Measurements from ENCODE around the gene ANKRD55.

GRCh38 chr5:56176871-56177533, 56.1 kb downstream of the ANKRD55 start:
- TF ChIP-seq CTBP1 (IDR thresholded peaks at IDR 0.05; ENCODE audit: borderline replicate concordance), result no peak
- TF ChIP-seq SP1 (IDR thresholded peaks at IDR 0.05), result no peak
- no peak for TF ChIP-seq L3MBTL2 (conservative IDR thresholded peaks at IDR 0.05)
- TF ChIP-seq BHLHE40 (IDR thresholded peaks at IDR 0.05; ENCODE audit: borderline replicate concordance), result no peak
- TF ChIP-seq FOXM1 (IDR thresholded peaks at IDR 0.05; ENCODE audit: borderline replicate concordance), result no peak
- TF ChIP-seq PKNOX1 (IDR thresholded peaks at IDR 0.05), result no peak
- no peak for TF ChIP-seq TARDBP (IDR thresholded peaks at IDR 0.05)
- no peak for TF ChIP-seq FOXK2 (IDR thresholded peaks at IDR 0.05)
- no peak for TF ChIP-seq FOXA1 (IDR thresholded peaks at IDR 0.05)
- TF ChIP-seq NFRKB (IDR thresholded peaks at IDR 0.05), result no peak
- TF ChIP-seq ARNT (IDR thresholded peaks at IDR 0.05), result no peak
- no peak for TF ChIP-seq SUZ12 (IDR thresholded peaks at IDR 0.05)

Data from HEK293T (cell line).